Trophoblast cell (in vitro differentiated cells and primary cell): ENCODE data around the gene CX3CR1.

Experiments used
- DNase-seq, 2 donors: peaks; one replicate each; pipeline ENCODE4 v3.0.0-alpha.2; 2016
- H2AFZ ChIP-seq: 2 replicates; pipeline ENCODE4 v1.6.1; 2013; ENCODE audit warnings: low read length, moderate library complexity, mild to moderate bottlenecking; ENCODE audit not compliant: insufficient read depth, poor library complexity
- H2AK5ac ChIP-seq: 2 replicates; pipeline ENCODE4 v1.6.1; 2013; ENCODE audit warnings: mild to moderate bottlenecking, low read length
- H2BK120ac ChIP-seq: 2 replicates; pipeline ENCODE4 v1.6.1; 2013; ENCODE audit warnings: low read length, mild to moderate bottlenecking, moderate library complexity; ENCODE audit not compliant: insufficient read depth, poor library complexity
- H2BK12ac ChIP-seq: 2 replicates; pipeline ENCODE4 v1.6.1; 2013; ENCODE audit warnings: mild to moderate bottlenecking, low read length, moderate library complexity
- H2BK5ac ChIP-seq: 2 replicates; pipeline ENCODE4 v1.6.1; 2013; ENCODE audit warnings: low read length, low read depth, moderate library complexity, mild to moderate bottlenecking; ENCODE audit not compliant: poor library complexity
- H3K14ac ChIP-seq: 2 replicates; pipeline ENCODE4 v1.6.1; 2013; ENCODE audit warnings: mild to moderate bottlenecking, low read length
- H3K18ac ChIP-seq: 2 replicates; pipeline ENCODE4 v1.6.1; 2013; ENCODE audit warnings: mild to moderate bottlenecking, low read length
- H3K23ac ChIP-seq: 2 replicates; pipeline ENCODE4 v1.6.1; 2013; ENCODE audit warnings: low read length
- H3K27ac ChIP-seq: 2 replicates; pipeline ENCODE4 v1.5.1; 2013; ENCODE audit warnings: low read depth, mild to moderate bottlenecking, inconsistent platforms, low read length, moderate library complexity
- H3K27me3 ChIP-seq: 2 replicates; pipeline ENCODE4 v1.6.1; 2013; ENCODE audit warnings: inconsistent platforms, mild to moderate bottlenecking, low read length, moderate library complexity; ENCODE audit not compliant: insufficient read depth
- H3K36me3 ChIP-seq, 2 experiments: 1 replicate in 1 of 2; 2 replicates in 1 of 2; pipeline ENCODE4 v1.6.1; 2013; ENCODE audit warnings: low read length in 2 of 2, mild to moderate bottlenecking in 2 of 2, moderate library complexity in 1 of 2; ENCODE audit not compliant: insufficient read depth in 2 of 2, control insufficient read depth in 1 of 2
- H3K4ac ChIP-seq: 2 replicates; pipeline ENCODE4 v1.6.1; 2013; ENCODE audit warnings: low read depth, mild to moderate bottlenecking, low read length, moderate library complexity
- H3K4me1 ChIP-seq, 2 experiments: 1 replicate in 1 of 2; 2 replicates in 1 of 2; pipeline ENCODE4 v1.6.1; 2013; ENCODE audit warnings: low read length in 2 of 2, mild to moderate bottlenecking in 2 of 2, moderate library complexity in 1 of 2; ENCODE audit not compliant: insufficient read depth in 2 of 2, control insufficient read depth in 1 of 2
- H3K4me2 ChIP-seq: 2 replicates; pipeline ENCODE4 v1.6.1; 2013; ENCODE audit warnings: inconsistent platforms, mild to moderate bottlenecking, low read length, moderate library complexity
- H3K4me3 ChIP-seq: 2 replicates; pipeline ENCODE4 v1.5.1; 2013; ENCODE audit warnings: mild to moderate bottlenecking, low read depth, low read length, inconsistent platforms
- H3K79me1 ChIP-seq: one replicate; pipeline ENCODE4 v1.6.1; 2013; ENCODE audit warnings: low read length
- H3K79me2 ChIP-seq: 2 replicates; pipeline ENCODE4 v1.6.1; 2013; ENCODE audit warnings: low read length, mild to moderate bottlenecking; ENCODE audit not compliant: control insufficient read depth, insufficient read depth, poor library complexity
- H3K9ac ChIP-seq: 2 replicates; pipeline ENCODE4 v1.6.1; 2013; ENCODE audit warnings: mild to moderate bottlenecking, low read length
- H3K9me3 ChIP-seq: 2 replicates; pipeline ENCODE4 v1.6.1; 2013; ENCODE audit warnings: low read depth, mild to moderate bottlenecking, control low read depth, inconsistent platforms, low read length; ENCODE audit not compliant: insufficient read depth
- H4K12ac ChIP-seq: 2 replicates; pipeline ENCODE4 v1.6.1; 2013; ENCODE audit warnings: low read depth, mild to moderate bottlenecking, low read length, moderate library complexity
- H4K8ac ChIP-seq: 2 replicates; pipeline ENCODE4 v1.6.1; 2013; ENCODE audit warnings: low read depth, mild to moderate bottlenecking, low read length, moderate library complexity
- H4K91ac ChIP-seq: one replicate; pipeline ENCODE4 v1.6.1; 2013; ENCODE audit warnings: low read depth, mild to moderate bottlenecking, low read length, moderate library complexity
- WGBS: extraction: QIAGEN DNeasy Blood & Tissue Kit; methylation state at CpG from one replicate; pipeline ENCODE4 v1.1.7; 2013; ENCODE audit warnings: missing lambda C conversion rate; ENCODE audit not compliant: insufficient read length, insufficient coverage; ENCODE audit errors: extremely low coverage; 5-methylcytosine and 5-hydroxymethylcytosine counted together

Gene CX3CR1

DNA sequence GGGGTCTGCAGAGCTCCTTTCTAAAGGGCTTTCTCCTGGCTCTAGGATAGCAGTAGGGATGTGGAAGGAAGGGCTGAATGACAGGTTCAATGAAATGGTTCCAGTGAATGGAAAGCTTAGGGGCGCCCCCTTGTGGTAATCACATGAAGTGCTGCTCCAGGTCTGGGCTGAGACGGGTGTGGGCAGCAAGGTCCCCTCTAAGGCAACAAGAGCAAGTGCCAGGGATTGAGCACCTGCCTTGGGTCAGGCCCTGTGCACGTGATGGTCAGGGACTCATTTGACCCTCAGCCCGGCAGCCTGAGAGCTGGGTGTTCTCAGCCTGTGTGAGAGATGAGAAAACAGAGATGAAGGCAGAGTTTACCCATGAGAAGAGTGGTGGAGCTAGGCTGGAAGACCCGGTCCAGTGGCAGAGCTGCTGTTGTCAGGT, 12.1 kb upstream of the CX3CR1 start:
- no peak overlapping the region for H2AK5ac ChIP-seq
- H2BK120ac ChIP-seq: no peak overlapping the region
- H4K12ac ChIP-seq: no peak overlapping the region
- H2BK12ac ChIP-seq: no peak overlapping the region
- no peak overlapping the region for H4K91ac ChIP-seq
- no peaks in the 10 kb centered on the region for H3K9me3 ChIP-seq
- H3K9ac ChIP-seq: no peak overlapping the region
- no peaks in the 10 kb centered on the region for H3K79me1 ChIP-seq
- H2BK5ac ChIP-seq: no peak overlapping the region
- H3K4me2 ChIP-seq: no peak overlapping the region
- no CpG with 5 or more reads among the region's 5 CpGs for WGBS
- DNase-seq: peak; percentile 60 to 85
- no peak overlapping the region for H3K4ac ChIP-seq
- no peaks in the 10 kb centered on the region for H3K79me2 ChIP-seq
- H3K4me3 ChIP-seq: no peak overlapping the region
- H3K18ac ChIP-seq: no peak overlapping the region
- peaks cover 0 to 5% of the 10 kb centered on the region in 2 experiments for H3K4me1 ChIP-seq
- no peak overlapping the region for H3K14ac ChIP-seq
- H4K8ac ChIP-seq: no peak overlapping the region
- no peaks in the 10 kb centered on the region for H3K27me3 ChIP-seq
- no peak overlapping the region for H3K23ac ChIP-seq
- no peak overlapping the region for H2AFZ ChIP-seq
- no peaks in the 10 kb centered on the region for H3K36me3 ChIP-seq
- no peak overlapping the region for H3K27ac ChIP-seq

DNA sequence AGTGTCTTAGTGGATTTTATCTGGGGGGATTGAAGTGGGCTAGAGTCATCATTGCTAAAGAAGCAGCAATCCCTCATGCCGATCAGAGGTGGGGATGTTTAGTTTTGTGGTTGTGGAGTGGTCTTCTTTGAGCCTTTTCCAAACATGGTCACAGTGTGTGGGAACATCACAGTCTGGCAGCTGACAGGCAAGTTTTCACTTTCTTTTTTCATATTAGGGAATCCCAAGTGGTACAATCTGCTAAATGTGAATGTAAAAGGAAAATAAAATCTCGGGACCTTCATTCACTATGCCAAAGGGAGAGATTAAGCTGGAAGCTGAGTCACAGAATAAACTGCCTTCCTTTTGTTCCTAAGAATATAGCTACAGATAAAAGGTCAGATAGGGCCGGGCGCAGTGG, 10.4 kb upstream of the CX3CR1 start:
- H2AFZ ChIP-seq: no peak overlapping the region

GRCh38 chr3:39289107-39289506, 9.3 kb upstream of the CX3CR1 start:
- H3K4me1 ChIP-seq: no peaks in the 10 kb centered on the region
- no peak overlapping the region for H3K27ac ChIP-seq
- no peak overlapping the region for H3K4me2 ChIP-seq
- no peak overlapping the region for H3K4ac ChIP-seq
- no peaks in the 10 kb centered on the region for H3K36me3 ChIP-seq
- no peak overlapping the region for H2BK5ac ChIP-seq
- H2AFZ ChIP-seq: no peak overlapping the region
- H4K91ac ChIP-seq: no peak overlapping the region
- no peak overlapping the region for H2BK12ac ChIP-seq
- H3K9me3 ChIP-seq: no peaks in the 10 kb centered on the region
- H3K4me3 ChIP-seq: no peak overlapping the region
- no peak overlapping the region for H4K8ac ChIP-seq
- no peaks in the 10 kb centered on the region for H3K27me3 ChIP-seq
- H3K23ac ChIP-seq: no peak overlapping the region
- H3K18ac ChIP-seq: no peak overlapping the region
- DNase-seq: no peak
- H4K12ac ChIP-seq: no peak overlapping the region
- peak overlapping the region; percentile 47 for H3K9ac ChIP-seq
- H3K79me1 ChIP-seq: no peaks in the 10 kb centered on the region
- no peak overlapping the region for H2BK120ac ChIP-seq
- no peaks in the 10 kb centered on the region for H3K79me2 ChIP-seq
- H2AK5ac ChIP-seq: no peak overlapping the region
- no CpG with 5 or more reads among the region's 4 CpGs for WGBS
- no peak overlapping the region for H3K14ac ChIP-seq

More for the DNA sequence above, 10.4 kb upstream of the CX3CR1 start:
- WGBS: no CpG with 5 or more reads among the region's 4 CpGs
- Histone ChIP-seq H3K18ac (no peak overlapping the region), H3K27me3 (no peaks in the 10 kb centered on the region), H2BK5ac (no peak overlapping the region), H3K79me1 (no peaks in the 10 kb centered on the region), H3K4me2 (no peak overlapping the region), H3K23ac (no peak overlapping the region), H4K91ac (no peak overlapping the region), H3K36me3 (no peaks in the 10 kb centered on the region), H3K4me3 (no peak overlapping the region), H3K9me3 (no peaks in the 10 kb centered on the region), H2BK120ac (no peak overlapping the region), H4K8ac (no peak overlapping the region), H3K27ac (no peak overlapping the region), H4K12ac (no peak overlapping the region), H3K79me2 (no peaks in the 10 kb centered on the region), H3K14ac (no peak overlapping the region), H3K4ac (no peak overlapping the region), H3K4me1 (peaks cover 0 to 5% of the 10 kb centered on the region in 2 experiments), H2AK5ac (no peak overlapping the region), H2BK12ac (no peak overlapping the region), H3K9ac (no peak overlapping the region)
- DNase-seq: no peak

- no peaks in the 10 kb centered on the region for H3K4me1 ChIP-seq
- H3K18ac ChIP-seq: no peak overlapping the region
- no peak overlapping the region for H3K4ac ChIP-seq
- no peaks in the 10 kb centered on the region for H3K79me2 ChIP-seq
- no peak overlapping the region for H2BK12ac ChIP-seq
- H4K8ac ChIP-seq: no peak overlapping the region
- no peak overlapping the region for H2AK5ac ChIP-seq
- no peaks in the 10 kb centered on the region for H3K27me3 ChIP-seq
- DNase-seq: peak; percentile 79 to 85
- no peak overlapping the region for H2AFZ ChIP-seq
- H3K23ac ChIP-seq: no peak overlapping the region
- H3K9ac ChIP-seq: no peak overlapping the region
- H3K4me2 ChIP-seq: no peak overlapping the region
- H3K4me3 ChIP-seq: no peak overlapping the region
- WGBS: no CpG with 5 or more reads among the region's 3 CpGs
- H4K12ac ChIP-seq: no peak overlapping the region
- no peak overlapping the region for H4K91ac ChIP-seq
- no peak overlapping the region for H2BK120ac ChIP-seq
- no peak overlapping the region for H3K27ac ChIP-seq
- no peak overlapping the region for H2BK5ac ChIP-seq
- H3K36me3 ChIP-seq: no peaks in the 10 kb centered on the region
- H3K9me3 ChIP-seq: no peaks in the 10 kb centered on the region
- H3K79me1 ChIP-seq: no peaks in the 10 kb centered on the region
- no peak overlapping the region for H3K14ac ChIP-seq
Observed at GRCh38 chr3:39288300-39288808, 8.5 kb upstream of the CX3CR1 start.
